A204.1 (cell line): Measurements from ENCODE around the gene CRCP.
"Not testable (repeated sequence)": the region's sequence is repeated elsewhere in the genome, so short reads cannot be mapped to it uniquely, and the experiment has no call there.

Source experiments
- FAIRE-seq: peaks from 2 replicates; lab custom pipeline; 2012; peaks lifted over from hg19 to GRCh38; lab: Jason Lieb, UNC

CRCP gene

DNA sequence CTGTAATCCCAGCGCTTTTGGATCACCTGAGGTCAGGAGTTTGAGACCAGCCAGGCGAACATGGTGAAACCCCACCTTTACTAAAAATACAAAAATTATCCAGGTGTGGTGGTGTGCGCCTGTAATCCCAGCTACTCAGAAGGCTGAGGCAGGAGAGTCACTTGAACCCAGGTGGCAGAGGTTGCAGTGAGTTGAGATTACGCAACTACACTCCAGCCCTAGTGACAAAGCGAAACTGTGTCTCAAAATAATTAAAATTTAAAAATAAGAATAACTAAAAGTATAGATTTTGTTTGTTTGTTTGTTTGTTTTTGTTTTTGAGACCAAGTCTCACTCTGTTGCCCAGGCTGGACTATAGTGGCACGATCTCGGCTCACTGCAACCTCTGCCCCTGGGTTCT is 41.4 kb downstream of the CRCP start:
- FAIRE-seq, result not testable (repeated sequence)

GRCh38 chr7:66157060-66157459 is 42.4 kb downstream of the CRCP start:
- FAIRE-seq, result no peak

GRCh38 chr7:66162622-66163021 is 48.0 kb downstream of the CRCP start:
- no peak for FAIRE-seq

- FAIRE-seq, result no peak
Measured at GRCh38 chr7:66163186-66163610, 48.6 kb downstream of the CRCP start.

- FAIRE-seq, result no peak
Measured at GRCh38 chr7:66164356-66164755, 49.7 kb downstream of the CRCP start.

- FAIRE-seq, result no peak
Measured at GRCh38 chr7:66167773-66168387, 53.2 kb downstream of the CRCP start.

DNA sequence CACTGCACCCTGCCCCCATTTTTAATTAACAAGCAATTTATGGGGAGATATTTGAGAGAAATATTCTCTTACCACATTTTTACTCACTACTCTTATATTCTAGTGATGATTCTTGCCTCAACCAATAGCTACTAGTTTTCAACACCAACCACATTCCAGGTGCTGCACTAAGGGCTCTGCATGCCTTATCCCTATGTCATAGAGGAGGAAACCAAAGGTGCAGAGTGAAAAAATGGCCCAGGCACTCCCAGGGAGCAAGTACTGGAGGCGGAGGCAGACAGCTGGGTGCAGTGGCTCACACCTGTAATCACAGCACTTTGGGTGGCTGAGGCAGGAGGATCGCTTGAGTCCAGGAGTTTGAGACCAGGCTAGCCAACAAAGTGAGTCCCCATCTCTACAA is 55.0 kb downstream of the CRCP start:
- FAIRE-seq, result no peak

DNA sequence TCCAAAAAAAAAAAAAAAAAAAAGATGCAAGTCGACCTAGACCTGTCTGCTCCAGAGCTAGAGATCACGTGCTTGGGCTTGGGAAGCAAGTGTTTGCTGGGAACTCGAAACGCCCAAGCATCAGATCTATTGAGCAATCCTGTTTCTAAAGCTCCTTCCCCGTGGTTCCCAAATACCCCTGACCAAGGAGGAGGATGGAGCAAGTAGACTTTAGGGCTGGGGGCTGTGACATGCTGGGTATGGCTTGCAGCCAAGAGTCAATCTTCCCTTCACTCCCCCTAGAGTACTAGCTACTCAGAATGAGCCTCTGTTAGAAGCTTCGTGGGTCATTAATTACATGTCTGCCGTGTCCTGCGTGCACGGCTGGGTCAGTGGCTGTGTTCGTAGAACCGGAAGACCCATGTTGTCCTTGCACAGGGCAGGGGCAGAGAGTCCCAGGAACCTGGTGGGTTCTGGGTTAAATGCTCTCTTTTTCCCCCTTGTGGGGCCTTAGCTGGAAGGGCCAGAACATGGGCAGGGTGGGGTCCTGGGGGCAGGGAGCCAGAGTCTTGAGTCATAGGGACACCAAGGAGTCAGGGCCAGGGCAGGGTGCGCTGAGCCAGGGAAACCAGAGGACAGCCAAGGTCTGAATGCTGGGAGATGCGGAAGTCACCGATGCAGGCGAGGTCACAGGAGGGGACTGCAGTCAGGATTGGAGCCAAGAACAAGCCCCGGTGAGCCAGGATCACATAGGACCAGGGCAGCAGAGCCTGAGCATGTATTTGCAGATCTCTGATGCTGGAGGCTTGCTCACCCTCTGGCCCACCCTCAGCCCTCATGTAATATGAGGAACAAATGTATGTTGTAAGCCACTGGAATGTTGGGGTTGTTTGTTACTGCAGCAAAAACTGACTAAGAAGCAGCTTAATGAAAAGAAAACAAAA is 55.9 kb downstream of the CRCP start:
- FAIRE-seq, result no peak

- FAIRE-seq, result not testable (repeated sequence)
Measured at GRCh38 chr7:66172536-66173401, 58.1 kb downstream of the CRCP start.

DNA sequence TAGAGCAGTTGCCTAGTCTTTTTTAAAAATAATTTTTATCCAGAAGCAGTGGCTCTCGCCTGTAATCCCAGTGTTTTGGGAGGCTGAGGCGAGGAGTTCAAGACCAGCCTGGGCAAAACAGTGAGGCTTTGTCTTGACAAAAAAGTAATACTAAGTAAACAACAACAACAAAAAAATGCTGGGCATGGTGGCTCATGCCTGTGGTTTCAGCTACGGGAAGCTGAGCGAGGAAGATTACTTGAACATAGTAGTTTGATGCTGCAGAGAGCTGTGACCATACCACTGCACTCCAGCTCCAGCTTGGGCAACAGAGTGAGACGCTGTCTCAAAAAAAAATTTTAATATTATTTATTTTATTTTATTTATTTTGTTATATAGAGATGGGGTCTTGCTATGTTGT is 59.2 kb downstream of the CRCP start:
- no peak for FAIRE-seq

DNA sequence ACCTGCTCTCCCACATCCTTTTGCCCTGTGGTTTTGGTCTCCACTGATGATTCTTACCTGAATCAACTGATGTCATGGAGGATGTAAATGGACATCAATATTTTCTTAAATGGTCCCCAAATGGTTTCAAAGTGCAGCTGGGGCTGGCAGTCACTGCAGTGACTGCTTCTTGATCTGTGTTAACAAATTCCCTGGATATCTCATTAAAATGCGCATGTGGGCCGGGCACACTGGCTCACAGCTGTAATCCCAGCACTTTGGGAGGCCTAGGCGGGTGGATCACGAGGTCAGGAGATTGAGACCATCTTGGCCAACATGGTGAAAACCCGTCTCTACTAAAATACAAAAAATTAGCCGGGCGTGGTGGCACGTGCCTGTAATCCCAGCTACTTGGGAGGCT is 60.4 kb downstream of the CRCP start:
- FAIRE-seq, result not testable (repeated sequence)

DNA sequence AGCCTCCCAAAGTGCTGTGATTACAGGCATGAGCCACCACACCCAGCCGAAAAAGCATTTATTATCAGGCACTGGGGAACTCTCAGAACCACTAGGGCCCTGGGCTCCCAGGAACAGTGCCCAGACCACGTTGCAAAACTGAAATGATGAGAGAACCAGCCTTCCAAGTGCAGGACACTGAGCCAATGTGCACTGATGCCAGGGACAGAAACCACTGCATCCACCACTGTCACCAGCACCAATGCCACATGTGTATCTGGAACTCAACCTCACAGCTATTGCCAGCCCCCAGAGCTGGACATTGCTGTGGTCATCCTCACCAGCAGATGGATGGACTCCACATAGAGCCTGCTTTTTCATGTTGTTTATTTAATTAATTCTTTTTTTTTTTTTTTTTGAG is 62.3 kb downstream of the CRCP start:
- no peak for FAIRE-seq

DNA sequence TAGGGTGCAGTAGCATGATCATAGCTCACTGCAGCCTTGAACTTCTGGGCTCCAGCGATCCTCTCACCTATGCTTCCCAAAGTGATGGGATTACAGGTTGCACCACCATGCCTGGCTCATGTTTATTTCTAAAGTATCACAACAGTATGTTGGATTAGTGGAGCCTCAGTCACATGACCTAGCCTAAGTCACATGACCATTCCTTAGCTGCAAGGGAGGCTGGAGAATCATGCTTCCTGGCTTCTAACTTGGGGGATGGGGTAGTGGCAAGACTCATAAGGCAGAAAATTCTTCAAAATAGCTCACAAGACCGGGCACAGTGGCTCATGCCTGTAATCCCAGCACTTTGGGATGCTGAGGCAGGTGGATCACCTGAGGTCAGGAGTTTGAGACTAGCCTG is 63.6 kb downstream of the CRCP start:
- no peak for FAIRE-seq

GRCh38 chr7:66181329-66181728 is 66.7 kb downstream of the CRCP start:
- no peak for FAIRE-seq

DNA sequence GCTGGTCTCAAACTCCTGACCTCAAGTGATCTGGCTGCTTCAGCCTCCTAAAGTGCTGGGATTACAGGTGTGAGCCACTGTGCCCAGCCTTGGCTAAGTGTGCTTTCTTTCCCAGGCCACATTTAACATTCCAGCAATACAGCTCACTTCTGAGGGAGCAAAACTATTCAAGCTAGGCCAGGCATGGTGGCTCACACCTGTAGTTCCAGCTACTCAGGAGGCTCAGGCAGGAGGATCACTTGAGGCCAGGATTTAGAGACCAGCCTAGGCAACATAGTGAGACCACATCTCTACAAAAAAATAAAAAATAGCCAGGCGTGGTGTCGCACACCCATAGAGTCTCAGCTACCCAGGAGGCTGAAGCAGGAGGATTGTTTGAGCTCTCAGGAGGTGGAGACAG is 67.2 kb downstream of the CRCP start:
- no peak for FAIRE-seq

DNA sequence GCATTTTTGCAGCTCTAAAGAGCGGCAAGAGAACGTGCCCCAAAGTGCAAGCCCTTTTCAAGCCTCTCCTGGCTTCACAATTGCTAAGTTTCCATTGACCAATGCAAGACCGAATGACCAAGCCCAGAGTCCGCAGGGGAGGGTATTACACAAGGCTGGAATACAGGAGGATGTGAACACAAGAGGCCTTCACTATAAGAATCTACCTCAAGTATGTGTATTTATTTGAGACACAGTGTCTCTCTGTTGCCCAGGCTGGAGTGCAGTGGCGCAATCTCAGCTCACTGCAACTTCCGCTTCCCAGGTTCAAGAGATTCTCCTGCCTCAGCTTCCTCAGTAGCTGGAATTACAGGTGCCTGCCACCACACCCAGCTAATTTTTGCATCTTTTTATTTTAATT is 68.3 kb downstream of the CRCP start:
- FAIRE-seq, result no peak

DNA sequence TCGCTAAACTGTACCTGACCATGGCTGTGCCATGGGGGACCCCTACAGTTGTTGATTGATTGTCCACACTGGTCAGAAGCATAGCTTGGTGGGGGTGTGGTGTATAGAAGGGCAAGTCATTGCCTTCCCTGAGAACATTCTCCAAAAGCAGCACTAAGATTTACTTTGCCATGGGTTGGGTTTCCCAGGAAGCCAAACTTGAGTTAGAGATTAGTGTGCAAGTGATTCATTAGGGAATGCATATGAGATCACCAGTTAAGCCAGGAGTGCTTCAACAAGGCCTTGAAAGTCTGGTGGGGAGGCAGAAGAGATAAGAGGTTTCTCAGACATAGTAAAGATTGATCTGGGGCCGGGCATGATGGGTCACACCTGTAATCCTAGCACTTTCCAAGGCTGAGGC is 69.1 kb downstream of the CRCP start:
- FAIRE-seq, result no peak

DNA sequence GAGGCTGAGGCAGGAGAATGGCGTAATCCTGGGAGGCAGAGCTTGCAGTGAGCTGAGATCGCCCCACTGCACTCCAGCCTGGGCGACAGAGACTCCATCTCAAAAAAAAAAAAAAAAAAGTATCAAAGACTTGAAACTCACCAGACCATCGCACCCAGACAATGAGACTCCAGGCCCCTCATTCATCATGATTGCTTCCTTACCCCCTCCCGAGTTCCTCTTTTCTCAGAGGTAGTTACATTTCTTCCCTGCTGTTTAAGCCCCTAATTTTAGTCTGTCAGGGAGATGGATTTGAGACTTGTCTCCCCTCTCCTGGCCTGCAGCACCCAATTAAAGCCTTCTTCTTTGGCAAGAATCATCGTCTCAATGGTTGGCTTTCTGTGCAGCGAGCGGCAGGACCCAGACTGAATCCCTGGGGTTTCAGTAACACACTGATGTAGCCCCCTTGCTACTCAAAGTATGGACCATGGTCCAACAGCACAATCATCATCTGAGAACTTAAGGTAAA is 71.1 kb downstream of the CRCP start:
- FAIRE-seq, result no peak

DNA sequence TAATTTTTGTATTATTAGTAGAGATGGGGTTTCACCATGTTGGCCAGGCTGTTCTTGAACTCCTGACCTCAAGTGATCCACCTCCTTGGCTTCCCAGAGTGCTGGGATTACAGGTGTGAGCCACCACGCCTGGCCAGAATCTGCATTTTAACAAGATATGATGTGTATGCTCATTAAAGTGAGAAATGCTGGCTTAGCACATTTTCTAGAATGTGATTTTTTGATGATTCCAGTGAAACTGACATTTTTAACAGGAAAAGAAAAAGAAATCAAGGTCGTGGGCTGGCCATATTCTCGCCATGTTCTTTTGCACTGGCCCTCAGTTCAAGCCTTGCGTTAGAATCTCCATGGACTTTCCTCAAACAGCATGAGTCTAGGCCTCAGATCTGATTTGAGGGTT is 72.3 kb downstream of the CRCP start:
- FAIRE-seq, result no peak

- FAIRE-seq, result no peak
Measured at GRCh38 chr7:66187905-66188304, 73.3 kb downstream of the CRCP start.

GRCh38 chr7:66188645-66189044 is 74.0 kb downstream of the CRCP start:
- FAIRE-seq, result no peak

GRCh38 chr7:66189695-66190503 is 75.3 kb downstream of the CRCP start:
- FAIRE-seq, result no peak
